ENCODE results near the gene GSDMA. TPM values are rescaled to one million over a fixed set of nuclear protein-coding genes. Genes with fewer than 3 reads are reported as not detected.

The GSDMA gene
- total RNA-seq, 1 donor from 2014 or later, result not detected

DNA sequence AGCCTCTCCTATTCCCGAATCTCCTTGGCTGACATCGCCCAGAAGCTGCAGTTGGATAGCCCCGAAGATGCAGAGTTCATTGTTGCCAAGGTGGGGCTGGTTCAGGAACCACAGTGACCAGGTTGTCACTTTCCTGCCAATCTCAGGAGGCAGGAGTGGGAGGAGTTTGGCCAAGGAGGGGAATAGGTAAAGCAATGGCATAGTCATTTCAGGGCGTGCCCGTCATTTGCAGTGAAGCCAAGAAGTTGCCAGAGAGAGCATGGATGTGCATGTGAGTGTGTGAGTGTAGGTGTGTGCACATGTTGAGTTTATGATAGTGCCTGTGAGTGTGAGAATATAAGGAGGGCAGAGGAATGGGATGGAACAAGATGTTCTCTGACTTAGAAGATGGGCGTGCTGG lies 32.6 kb downstream of the GSDMA start:
- no peak for DNase-seq (ENCODE audit: low spot score, unreplicated experiment)
- TF ChIP-seq, protein P1, sequence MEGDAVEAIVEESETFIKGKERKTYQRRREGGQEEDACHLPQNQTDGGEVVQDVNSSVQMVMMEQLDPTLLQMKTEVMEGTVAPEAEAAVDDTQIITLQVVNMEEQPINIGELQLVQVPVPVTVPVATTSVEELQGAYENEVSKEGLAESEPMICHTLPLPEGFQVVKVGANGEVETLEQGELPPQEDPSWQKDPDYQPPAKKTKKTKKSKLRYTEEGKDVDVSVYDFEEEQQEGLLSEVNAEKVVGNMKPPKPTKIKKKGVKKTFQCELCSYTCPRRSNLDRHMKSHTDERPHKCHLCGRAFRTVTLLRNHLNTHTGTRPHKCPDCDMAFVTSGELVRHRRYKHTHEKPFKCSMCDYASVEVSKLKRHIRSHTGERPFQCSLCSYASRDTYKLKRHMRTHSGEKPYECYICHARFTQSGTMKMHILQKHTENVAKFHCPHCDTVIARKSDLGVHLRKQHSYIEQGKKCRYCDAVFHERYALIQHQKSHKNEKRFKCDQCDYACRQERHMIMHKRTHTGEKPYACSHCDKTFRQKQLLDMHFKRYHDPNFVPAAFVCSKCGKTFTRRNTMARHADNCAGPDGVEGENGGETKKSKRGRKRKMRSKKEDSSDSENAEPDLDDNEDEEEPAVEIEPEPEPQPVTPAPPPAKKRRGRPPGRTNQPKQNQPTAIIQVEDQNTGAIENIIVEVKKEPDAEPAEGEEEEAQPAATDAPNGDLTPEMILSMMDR (IDR thresholded peaks at IDR 0.05; ENCODE audit: unreplicated experiment), result no peak
- Mint-ChIP-seq H3K9me3 (ENCODE audit: low read depth) (no peaks in the 10 kb centered on the region), H3K4me1 (ENCODE audit: low read depth) (no peaks in the 10 kb centered on the region), H3K27me3 (no peaks in the 10 kb centered on the region), H3K4me3 (ENCODE audit: low read depth) (no peak overlapping the region), H3K36me3 (ENCODE audit: insufficient read depth) (peaks cover 34% of the 10 kb centered on the region), H3K27ac (no peak overlapping the region)

- H3K9me3 Mint-ChIP-seq (ENCODE audit: low read depth), result no peaks in the 10 kb centered on the region
- peaks cover 31% of the 10 kb centered on the region for H3K36me3 Mint-ChIP-seq (ENCODE audit: insufficient read depth)
- H3K4me1 Mint-ChIP-seq (ENCODE audit: low read depth), result no peaks in the 10 kb centered on the region
- H3K4me3 Mint-ChIP-seq (ENCODE audit: low read depth), result no peak overlapping the region
- DNase-seq (ENCODE audit: low spot score, unreplicated experiment), result no peak
- TF ChIP-seq, protein P1 (IDR thresholded peaks at IDR 0.05; ENCODE audit: unreplicated experiment), result no peak
- H3K27me3 Mint-ChIP-seq, result no peaks in the 10 kb centered on the region
- H3K27ac Mint-ChIP-seq, result no peak overlapping the region
Measured at GRCh38 chr17:39996162-39996561, 33.4 kb downstream of the GSDMA start.

DNA sequence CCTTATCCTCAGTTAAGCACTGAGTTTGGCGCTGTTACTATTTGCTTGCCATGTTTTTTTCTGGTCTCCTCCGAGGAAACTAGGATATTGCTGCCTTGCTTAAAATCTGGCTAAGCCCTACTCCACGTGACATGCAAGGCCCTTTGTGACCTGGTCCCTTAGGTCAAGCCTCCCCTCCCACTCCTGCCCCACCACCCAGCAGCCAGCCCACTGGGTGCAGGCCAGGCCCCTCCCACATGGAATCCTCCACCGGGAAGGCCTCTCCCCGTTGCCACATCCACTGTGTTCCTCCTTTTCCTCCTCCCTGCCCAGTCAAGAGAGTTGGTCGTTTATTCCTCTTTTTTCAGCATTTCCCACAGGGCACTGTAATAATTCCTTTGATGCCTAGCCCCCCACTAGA lies 34.0 kb downstream of the GSDMA start:
- no peak for DNase-seq (ENCODE audit: low spot score, unreplicated experiment)
- TF ChIP-seq, protein P1 (IDR thresholded peaks at IDR 0.05; ENCODE audit: unreplicated experiment), result no peak
- peak overlapping the region; percentile 79 for H3K27ac Mint-ChIP-seq

DNA sequence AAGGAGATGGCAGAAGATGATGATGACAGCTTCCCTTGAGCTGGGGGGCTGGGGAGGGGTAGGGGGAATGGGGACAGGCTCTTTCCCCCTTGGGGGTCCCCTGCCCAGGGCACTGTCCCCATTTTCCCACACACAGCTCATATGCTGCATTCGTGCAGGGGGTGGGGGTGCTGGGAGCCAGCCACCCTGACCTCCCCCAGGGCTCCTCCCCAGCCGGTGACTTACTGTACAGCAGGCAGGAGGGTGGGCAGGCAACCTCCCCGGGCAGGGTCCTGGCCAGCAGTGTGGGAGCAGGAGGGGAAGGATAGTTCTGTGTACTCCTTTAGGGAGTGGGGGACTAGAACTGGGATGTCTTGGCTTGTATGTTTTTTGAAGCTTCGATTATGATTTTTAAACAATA lies 34.7 kb downstream of the GSDMA start:
- Mint-ChIP-seq H3K4me1 (ENCODE audit: low read depth) (no peaks in the 10 kb centered on the region), H3K27ac (no peak overlapping the region), H3K27me3 (no peaks in the 10 kb centered on the region), H3K4me3 (ENCODE audit: low read depth) (no peak overlapping the region), H3K9me3 (ENCODE audit: low read depth) (no peaks in the 10 kb centered on the region), H3K36me3 (ENCODE audit: insufficient read depth) (peaks cover 26% of the 10 kb centered on the region)
- no peak for DNase-seq (ENCODE audit: low spot score, unreplicated experiment)
- TF ChIP-seq, protein P1 (IDR thresholded peaks at IDR 0.05; ENCODE audit: unreplicated experiment), result no peak

More for the DNA sequence above, 34.0 kb downstream of the GSDMA start:
- peaks cover 29% of the 10 kb centered on the region for H3K36me3 Mint-ChIP-seq (ENCODE audit: insufficient read depth)
- H3K4me1 Mint-ChIP-seq (ENCODE audit: low read depth), result no peaks in the 10 kb centered on the region
- H3K9me3 Mint-ChIP-seq (ENCODE audit: low read depth), result no peaks in the 10 kb centered on the region
- no peak overlapping the region for H3K4me3 Mint-ChIP-seq (ENCODE audit: low read depth)
- no peaks in the 10 kb centered on the region for H3K27me3 Mint-ChIP-seq

DNA sequence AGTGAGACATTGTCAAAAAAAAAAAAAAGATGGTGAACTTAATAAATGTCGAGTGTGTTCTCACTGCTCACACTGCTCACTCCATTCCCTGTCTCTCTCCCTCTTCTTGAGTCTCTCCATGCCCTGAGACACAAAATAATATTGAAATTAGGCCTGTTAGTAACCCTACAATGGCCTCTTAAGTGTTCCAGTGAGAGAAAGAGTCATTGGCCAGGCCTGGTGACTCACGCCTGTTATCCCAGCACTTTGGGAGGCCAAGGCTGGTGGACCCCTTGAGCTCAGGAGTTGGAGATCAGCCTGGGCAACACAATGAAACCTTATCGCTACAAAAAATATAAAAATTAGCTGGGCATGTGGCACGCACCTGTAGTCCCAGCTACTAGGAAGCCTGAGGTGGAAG lies 36.3 kb downstream of the GSDMA start:
- H3K4me1 Mint-ChIP-seq (ENCODE audit: low read depth), result no peaks in the 10 kb centered on the region
- no peaks in the 10 kb centered on the region for H3K27me3 Mint-ChIP-seq
- H3K27ac Mint-ChIP-seq, result peak overlapping the region; percentile 3

More for the DNA sequence above, 36.3 kb downstream of the GSDMA start:
- no peak for DNase-seq (ENCODE audit: low spot score, unreplicated experiment)
- Mint-ChIP-seq H3K36me3 (ENCODE audit: insufficient read depth) (peaks cover 14% of the 10 kb centered on the region), H3K9me3 (ENCODE audit: low read depth) (no peaks in the 10 kb centered on the region), H3K4me3 (ENCODE audit: low read depth) (no peak overlapping the region)
- TF ChIP-seq, protein P1 (IDR thresholded peaks at IDR 0.05; ENCODE audit: unreplicated experiment), result no peak
